GM23338 (cell line): ENCODE data around the gene ANKRD6. TPM values are rescaled to one million over a fixed set of nuclear protein-coding genes. Genes with fewer than 3 reads are reported as not detected.

Experiments
- ATAC-seq: fragments of 200-7000 bp; cut with Tn5 transposase; 3 replicates; pipeline ENCODE4 v1.9.1; 2020
- DNase-seq: peaks from one replicate; pipeline ENCODE4 v3.0.0-alpha.2; 2015; ENCODE audit warnings: low spot score
- H2AFZ ChIP-seq: fragments of 200-600 bp; sonication (generic); 2 replicates; pipeline ENCODE4 v1.8.0; 2016; ENCODE audit warnings: antibody characterized with exemption, mild to moderate bottlenecking, moderate library complexity
- H3F3A ChIP-seq: fragments of 200-600 bp; sonication (generic); replicated peaks from 2 replicates; pipeline ENCODE4 v1.8.0; 2017; ENCODE audit warnings: antibody characterized with exemption, mixed run types, low read depth
- H3K27ac ChIP-seq: fragments of 200-600 bp; sonication (generic); 2 replicates; pipeline ENCODE4 v1.6.1; 2016; ENCODE audit warnings: low read depth
- H3K27me3 ChIP-seq: fragments of 200-600 bp; sonication (generic); 2 replicates; pipeline ENCODE4 v1.8.0; 2016; ENCODE audit warnings: mild to moderate bottlenecking, mixed run types, moderate library complexity; ENCODE audit not compliant: insufficient read depth
- H3K36me3 ChIP-seq: fragments of 200-600 bp; sonication (generic); 2 replicates; pipeline ENCODE4 v1.8.0; 2016; ENCODE audit warnings: mild to moderate bottlenecking; ENCODE audit not compliant: insufficient read depth
- H3K4me1 ChIP-seq: fragments of 200-600 bp; sonication (generic); 2 replicates; pipeline ENCODE4 v1.8.0; 2016; ENCODE audit warnings: mild to moderate bottlenecking, moderate library complexity; ENCODE audit not compliant: insufficient read depth
- H3K4me2 ChIP-seq: fragments of 200-600 bp; sonication (generic); 2 replicates; pipeline ENCODE4 v1.7.1; 2017; ENCODE audit warnings: mixed run types
- H3K4me3 ChIP-seq: fragments of 200-600 bp; sonication (generic); 2 replicates; pipeline ENCODE4 v1.6.1; 2016; ENCODE audit warnings: mixed run types
- H3K79me2 ChIP-seq: fragments of 200-600 bp; sonication (generic); replicated peaks from 2 replicates; pipeline ENCODE4 v1.8.0; 2017; ENCODE audit warnings: mild to moderate bottlenecking; ENCODE audit not compliant: insufficient read depth
- H3K9me2 ChIP-seq: fragments of 200-600 bp; sonication (generic); 2 replicates; pipeline ENCODE4 v1.8.0; 2017; ENCODE audit not compliant: insufficient read depth
- H4K20me1 ChIP-seq: fragments of 200-600 bp; sonication (generic); replicated peaks from 2 replicates; pipeline ENCODE4 v1.8.0; 2017; ENCODE audit warnings: mild to moderate bottlenecking; ENCODE audit not compliant: insufficient read depth
- H3K27ac Mint-ChIP-seq: 2 replicates; pipeline ENCODE4 v1.8.0; 2020; ENCODE audit warnings: inconsistent platforms, mild to moderate bottlenecking, moderate library complexity, mixed read lengths
- H3K27me3 Mint-ChIP-seq: 3 replicates; pipeline ENCODE4 v1.8.0; 2022; ENCODE audit warnings: low read depth, mild to moderate bottlenecking, moderate library complexity, mixed read lengths, inconsistent platforms; ENCODE audit not compliant: insufficient read depth, poor library complexity
- H3K36me3 Mint-ChIP-seq: 3 replicates; pipeline ENCODE4 v1.8.0; 2021; ENCODE audit warnings: low read depth, mild to moderate bottlenecking, inconsistent platforms, moderate library complexity, mixed read lengths
- H3K4me1 Mint-ChIP-seq: 3 replicates; pipeline ENCODE4 v1.8.0; 2020; ENCODE audit warnings: mild to moderate bottlenecking, inconsistent platforms, mixed read lengths
- H3K4me3 Mint-ChIP-seq: 3 replicates; pipeline ENCODE4 v1.8.0; 2021; ENCODE audit warnings: moderate library complexity, mild to moderate bottlenecking, inconsistent platforms, mixed read lengths
- H3K9me3 Mint-ChIP-seq: 3 replicates; pipeline ENCODE4 v1.8.0; 2020; ENCODE audit warnings: moderate library complexity, mild to moderate bottlenecking, inconsistent platforms, mixed read lengths
- CREB1 ChIP-seq: fragments of 250-450 bp; sonication (Bioruptor Pico); IDR thresholded peaks from 2 replicates; pipeline ENCODE4 v1.5.0; 2020; ENCODE audit warnings: low read depth, mild to moderate bottlenecking, moderate library complexity
- ETS1 ChIP-seq: IDR thresholded peaks from 2 replicates; pipeline ENCODE4 v1.6.1; 2016; ENCODE audit warnings: antibody characterized with exemption
- EZH2 ChIP-seq: fragments of 200-600 bp; sonication (generic); IDR thresholded peaks from one replicate; pipeline ENCODE4 v1.8.0; 2017; ENCODE audit warnings: antibody characterized with exemption, mild to moderate bottlenecking, low read depth; ENCODE audit not compliant: unreplicated experiment
- EZH2phosphoT487 ChIP-seq: fragments of 200-600 bp; sonication (generic); IDR thresholded peaks from one replicate; pipeline ENCODE4 v1.8.1; 2018; ENCODE audit warnings: antibody characterized with exemption; ENCODE audit not compliant: unreplicated experiment
- JUNB ChIP-seq: IDR thresholded peaks from one replicate; pipeline ENCODE4 v1.6.1; 2016; ENCODE audit warnings: antibody characterized with exemption; ENCODE audit not compliant: unreplicated experiment
- NANOG ChIP-seq: IDR thresholded peaks from 2 replicates; pipeline ENCODE4 v1.6.1; 2016; ENCODE audit warnings: antibody characterized with exemption, borderline replicate concordance
- POLR2AphosphoS5 ChIP-seq: IDR thresholded peaks from 2 replicates; pipeline ENCODE4 v1.6.1; 2016; ENCODE audit warnings: antibody characterized with exemption, low read depth
- STAT1 ChIP-seq: IDR thresholded peaks from one replicate; pipeline ENCODE4 v1.6.1; 2016; ENCODE audit warnings: antibody characterized with exemption; ENCODE audit not compliant: unreplicated experiment
- ZNF114 ChIP-seq: fragments of 250-450 bp; sonication (Bioruptor Pico); IDR thresholded peaks from 2 replicates; pipeline ENCODE4 v1.5.0; 2020; ENCODE audit warnings: mild to moderate bottlenecking, moderate library complexity
- ZNF331 ChIP-seq: fragments of 250-450 bp; sonication (Bioruptor Pico); IDR thresholded peaks from 2 replicates; pipeline ENCODE4 v1.5.0; 2020; ENCODE audit warnings: low read depth, mild to moderate bottlenecking, moderate library complexity
- ZNF462 ChIP-seq: fragments of 250-450 bp; sonication (Bioruptor Pico); IDR thresholded peaks from 2 replicates; pipeline ENCODE4 v1.5.0; 2020; ENCODE audit warnings: mild to moderate bottlenecking, moderate library complexity
- polyA plus RNA-seq: library from polyadenylated mRNA; unstranded; fragments of >200 nt; fragmentation: Nextera tagmentation; extraction: Ambion mirVana; gene quantifications from 2 replicates; pipeline ENCODE4 v1.2.1, GENCODE V29; 2016
- total RNA-seq: library from RNA; depleted of rRNA; stranded (reverse); fragments of >200 nt; shearing (Covaris generic); gene quantifications from 2 replicates; pipeline ENCODE4 v1.2.3, GENCODE V29; 2014
- TF ChIP-seq, protein P1 (sequence below), 2 experiments: fragments of 200-600 bp in 1 of 2; sonication (generic) in 1 of 2; conservative IDR thresholded peaks; 2 replicates each; pipeline versions ENCODE4 v1.5.1 to v1.6.1; 2016 to 2017; ENCODE audit warnings: antibody characterized with exemption in 2 of 2, low read depth in 2 of 2, mild to moderate bottlenecking in 2 of 2, moderate library complexity in 1 of 2
- TF ChIP-seq, protein P2 (sequence below): IDR thresholded peaks from one replicate; pipeline ENCODE4 v1.6.1; 2018; ENCODE audit warnings: antibody characterized with exemption; ENCODE audit not compliant: unreplicated experiment

ANKRD6 gene
- total and polyA plus RNA-seq, 2 experiments from 2014 or later: 3.2 to 9.2 TPM

DNA sequence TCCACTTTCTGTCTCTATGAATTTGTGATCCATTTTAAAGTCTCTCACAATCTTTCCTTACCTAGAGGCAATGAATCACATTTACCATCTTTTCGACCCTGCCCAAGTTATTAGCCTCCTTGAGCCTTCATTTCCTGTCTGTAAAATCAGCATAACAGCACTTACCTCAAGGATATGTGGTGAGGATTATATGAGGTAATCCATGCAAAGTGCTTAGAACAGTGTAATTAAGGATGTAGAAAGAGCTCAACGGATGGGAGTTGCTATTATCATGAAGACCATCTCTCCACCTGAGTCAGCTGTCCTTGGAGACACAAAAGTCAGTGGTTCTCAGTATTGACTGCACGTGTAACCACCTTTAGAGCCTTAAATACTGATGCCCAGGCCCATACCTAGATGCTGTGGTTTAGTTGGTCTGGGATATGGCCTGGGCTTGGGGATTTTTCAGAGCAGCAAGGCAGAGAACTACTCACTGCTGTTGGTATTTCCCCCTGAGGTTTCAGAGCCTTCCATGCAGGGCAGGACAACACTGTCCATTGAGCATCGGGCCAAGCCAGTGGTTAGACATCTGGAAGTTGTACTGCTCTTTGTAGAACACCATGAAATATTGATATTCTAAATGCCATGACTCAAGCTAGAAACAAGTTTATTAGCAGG is 149.8 kb downstream of the ANKRD6 start:
- no peak overlapping the region for H3K4me3 Mint-ChIP-seq
- Histone ChIP-seq H2AFZ (no peak overlapping the region), H3K27ac (no peak overlapping the region), H3K4me3 (no peak overlapping the region), H3K27me3 (no peaks in the 10 kb centered on the region), H3K79me2 (no peaks in the 10 kb centered on the region), H4K20me1 (no peaks in the 10 kb centered on the region), H3K36me3 (no peaks in the 10 kb centered on the region), H3F3A (no peaks in the 10 kb centered on the region), H3K4me1 (no peaks in the 10 kb centered on the region), H3K4me2 (no peak overlapping the region), H3K9me2 (no peaks in the 10 kb centered on the region)
- ATAC-seq (no peak), DNase-seq (no peak)
- H3K27me3 Mint-ChIP-seq: peaks cover 5% of the 10 kb centered on the region
- TF ChIP-seq ETS1: no peak
- no peak for TF ChIP-seq NANOG
- no peak for TF ChIP-seq ZNF114 (CRISPR knock-in tag)
- no peak for TF ChIP-seq ZNF462 (CRISPR knock-in tag)
- TF ChIP-seq, protein P1, sequence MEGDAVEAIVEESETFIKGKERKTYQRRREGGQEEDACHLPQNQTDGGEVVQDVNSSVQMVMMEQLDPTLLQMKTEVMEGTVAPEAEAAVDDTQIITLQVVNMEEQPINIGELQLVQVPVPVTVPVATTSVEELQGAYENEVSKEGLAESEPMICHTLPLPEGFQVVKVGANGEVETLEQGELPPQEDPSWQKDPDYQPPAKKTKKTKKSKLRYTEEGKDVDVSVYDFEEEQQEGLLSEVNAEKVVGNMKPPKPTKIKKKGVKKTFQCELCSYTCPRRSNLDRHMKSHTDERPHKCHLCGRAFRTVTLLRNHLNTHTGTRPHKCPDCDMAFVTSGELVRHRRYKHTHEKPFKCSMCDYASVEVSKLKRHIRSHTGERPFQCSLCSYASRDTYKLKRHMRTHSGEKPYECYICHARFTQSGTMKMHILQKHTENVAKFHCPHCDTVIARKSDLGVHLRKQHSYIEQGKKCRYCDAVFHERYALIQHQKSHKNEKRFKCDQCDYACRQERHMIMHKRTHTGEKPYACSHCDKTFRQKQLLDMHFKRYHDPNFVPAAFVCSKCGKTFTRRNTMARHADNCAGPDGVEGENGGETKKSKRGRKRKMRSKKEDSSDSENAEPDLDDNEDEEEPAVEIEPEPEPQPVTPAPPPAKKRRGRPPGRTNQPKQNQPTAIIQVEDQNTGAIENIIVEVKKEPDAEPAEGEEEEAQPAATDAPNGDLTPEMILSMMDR (conservative IDR thresholded peaks at IDR 0.05; ENCODE audit: low read depth in 2 of 2): no peak
- TF ChIP-seq EZH2: no peak
- TF ChIP-seq POLR2AphosphoS5: no peak
- TF ChIP-seq, protein P2, sequence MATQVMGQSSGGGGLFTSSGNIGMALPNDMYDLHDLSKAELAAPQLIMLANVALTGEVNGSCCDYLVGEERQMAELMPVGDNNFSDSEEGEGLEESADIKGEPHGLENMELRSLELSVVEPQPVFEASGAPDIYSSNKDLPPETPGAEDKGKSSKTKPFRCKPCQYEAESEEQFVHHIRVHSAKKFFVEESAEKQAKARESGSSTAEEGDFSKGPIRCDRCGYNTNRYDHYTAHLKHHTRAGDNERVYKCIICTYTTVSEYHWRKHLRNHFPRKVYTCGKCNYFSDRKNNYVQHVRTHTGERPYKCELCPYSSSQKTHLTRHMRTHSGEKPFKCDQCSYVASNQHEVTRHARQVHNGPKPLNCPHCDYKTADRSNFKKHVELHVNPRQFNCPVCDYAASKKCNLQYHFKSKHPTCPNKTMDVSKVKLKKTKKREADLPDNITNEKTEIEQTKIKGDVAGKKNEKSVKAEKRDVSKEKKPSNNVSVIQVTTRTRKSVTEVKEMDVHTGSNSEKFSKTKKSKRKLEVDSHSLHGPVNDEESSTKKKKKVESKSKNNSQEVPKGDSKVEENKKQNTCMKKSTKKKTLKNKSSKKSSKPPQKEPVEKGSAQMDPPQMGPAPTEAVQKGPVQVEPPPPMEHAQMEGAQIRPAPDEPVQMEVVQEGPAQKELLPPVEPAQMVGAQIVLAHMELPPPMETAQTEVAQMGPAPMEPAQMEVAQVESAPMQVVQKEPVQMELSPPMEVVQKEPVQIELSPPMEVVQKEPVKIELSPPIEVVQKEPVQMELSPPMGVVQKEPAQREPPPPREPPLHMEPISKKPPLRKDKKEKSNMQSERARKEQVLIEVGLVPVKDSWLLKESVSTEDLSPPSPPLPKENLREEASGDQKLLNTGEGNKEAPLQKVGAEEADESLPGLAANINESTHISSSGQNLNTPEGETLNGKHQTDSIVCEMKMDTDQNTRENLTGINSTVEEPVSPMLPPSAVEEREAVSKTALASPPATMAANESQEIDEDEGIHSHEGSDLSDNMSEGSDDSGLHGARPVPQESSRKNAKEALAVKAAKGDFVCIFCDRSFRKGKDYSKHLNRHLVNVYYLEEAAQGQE: no peak
- TF ChIP-seq ZNF331: no peak
- TF ChIP-seq STAT1: no peak
- TF ChIP-seq CREB1 (CRISPR knock-in tag): no peak
- TF ChIP-seq EZH2phosphoT487: no peak
- no peak for TF ChIP-seq JUNB
- H3K36me3 Mint-ChIP-seq: no peaks in the 10 kb centered on the region
- H3K9me3 Mint-ChIP-seq: no peaks in the 10 kb centered on the region
- no peak overlapping the region for H3K27ac Mint-ChIP-seq
- peaks cover 16% of the 10 kb centered on the region for H3K4me1 Mint-ChIP-seq
